OCI-LY1 (cell line): ENCODE results near the gene FTO.

Source experiments
- CTCF ChIP-seq: fragments of 200-600 bp; sonication (generic), shearing (Covaris generic); IDR thresholded peaks from 2 replicates; pipeline ENCODE4 v1.5.1; 2017; ENCODE audit warnings: mild to moderate bottlenecking, antibody characterized with exemption, low read length, moderate library complexity, mixed read lengths
- EZH2 ChIP-seq: fragments of 200-600 bp; sonication (generic), shearing (Covaris generic); IDR thresholded peaks from 2 replicates; pipeline ENCODE4 v1.8.0; 2017; ENCODE audit warnings: borderline replicate concordance, mixed run types, mild to moderate bottlenecking, antibody characterized with exemption, low read length, moderate library complexity, mixed read lengths

DNA sequence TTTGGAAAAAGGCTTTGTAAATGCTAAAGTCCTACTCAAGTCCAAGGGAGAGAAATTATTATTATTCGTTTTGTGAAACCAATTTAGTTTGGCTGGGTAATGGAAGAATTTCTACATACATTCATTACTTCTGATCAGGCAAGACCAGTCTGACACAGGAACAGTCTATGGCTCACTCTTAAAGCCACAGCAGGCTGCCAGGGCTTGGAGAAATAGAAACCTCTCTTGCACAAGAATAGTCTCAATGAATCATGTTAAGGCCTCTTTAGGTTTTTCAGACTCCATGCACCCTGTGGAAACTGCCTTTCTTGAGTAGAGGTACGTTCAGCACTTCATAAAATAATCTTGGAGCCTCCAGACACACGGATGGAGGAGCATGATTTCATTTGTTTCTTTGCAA, 414.9 kb downstream of the FTO start:
- no peak for TF ChIP-seq CTCF
- no peak for TF ChIP-seq EZH2
